A172 (cell line): ENCODE measurements around the gene COBLL1. TPM values are rescaled to one million over a fixed set of nuclear protein-coding genes. Genes with fewer than 3 reads are reported as not detected.
A peak's percentile ranks its signal among the peaks of the same experiment; 100 is the strongest.

ENCODE experiments used
- DNase-seq: peaks from one replicate; pipeline ENCODE4 v3.0.0-alpha.2; 2015; ENCODE audit warnings: low spot score
- total RNA-seq: library from RNA; depleted of rRNA; stranded (reverse); fragments of >200 nt; shearing (Covaris generic); gene quantifications from 2 replicates; pipeline ENCODE4 v1.2.3, GENCODE V29; 2014

COBLL1 gene
- total RNA-seq, 1 experiment from 2014 or later, result 9.8 TPM

GRCh38 chr2:164717000-164717803 is 124.4 kb downstream of the COBLL1 start:
- peak; percentile 18 for DNase-seq

- DNase-seq, result no peak
Observed at GRCh38 chr2:164714471-164714870, 127.2 kb downstream of the COBLL1 start.

- no peak for DNase-seq
Observed at GRCh38 chr2:164711766-164712138, 129.9 kb downstream of the COBLL1 start.

GRCh38 chr2:164710837-164711765 is 130.5 kb downstream of the COBLL1 start:
- DNase-seq, result no peak

- peak; percentile 38 for DNase-seq
Observed at GRCh38 chr2:164710252-164710836, 131.3 kb downstream of the COBLL1 start.

- DNase-seq, result peak; percentile 94
Observed at GRCh38 chr2:164706522-164706921, 135.1 kb downstream of the COBLL1 start.

- no peak for DNase-seq
Observed at GRCh38 chr2:164705412-164706167, 136.0 kb downstream of the COBLL1 start.

GRCh38 chr2:164703915-164704706 is 137.5 kb downstream of the COBLL1 start:
- no peak for DNase-seq

- no peak for DNase-seq
Observed at GRCh38 chr2:164701565-164701964, 140.1 kb downstream of the COBLL1 start.

GRCh38 chr2:164700390-164700789 is 141.2 kb downstream of the COBLL1 start:
- no peak for DNase-seq

GRCh38 chr2:164697688-164698461 is 143.7 kb downstream of the COBLL1 start:
- DNase-seq, result peak; percentile 21

- no peak for DNase-seq
Observed at GRCh38 chr2:164696634-164697033, 145.0 kb downstream of the COBLL1 start.

- no peak for DNase-seq
Observed at GRCh38 chr2:164694275-164694695, 147.3 kb downstream of the COBLL1 start.

- DNase-seq, result no peak
Observed at GRCh38 chr2:164693834-164694233, 147.8 kb downstream of the COBLL1 start.

GRCh38 chr2:164693390-164693789 is 148.2 kb downstream of the COBLL1 start:
- no peak for DNase-seq

GRCh38 chr2:164692958-164693357 is 148.7 kb downstream of the COBLL1 start:
- no peak for DNase-seq

GRCh38 chr2:164692114-164692513 is 149.5 kb downstream of the COBLL1 start:
- no peak for DNase-seq

GRCh38 chr2:164691346-164691887 is 150.2 kb downstream of the COBLL1 start:
- DNase-seq, result no peak

- no peak for DNase-seq
Observed at GRCh38 chr2:164690361-164690760, 151.3 kb downstream of the COBLL1 start.
